NCI-H1417 (cell line): Measurements from ENCODE around the gene RARRES2.
"Not testable (repeated sequence)": the region's sequence is repeated elsewhere in the genome, so short reads cannot be mapped to it uniquely, and the experiment has no call there.

Experiments used
- DNase-seq, 3 experiments: peaks; one replicate each; lab custom pipeline; 2025; lab: John Stamatoyannopoulos, UW

Gene RARRES2

DNA sequence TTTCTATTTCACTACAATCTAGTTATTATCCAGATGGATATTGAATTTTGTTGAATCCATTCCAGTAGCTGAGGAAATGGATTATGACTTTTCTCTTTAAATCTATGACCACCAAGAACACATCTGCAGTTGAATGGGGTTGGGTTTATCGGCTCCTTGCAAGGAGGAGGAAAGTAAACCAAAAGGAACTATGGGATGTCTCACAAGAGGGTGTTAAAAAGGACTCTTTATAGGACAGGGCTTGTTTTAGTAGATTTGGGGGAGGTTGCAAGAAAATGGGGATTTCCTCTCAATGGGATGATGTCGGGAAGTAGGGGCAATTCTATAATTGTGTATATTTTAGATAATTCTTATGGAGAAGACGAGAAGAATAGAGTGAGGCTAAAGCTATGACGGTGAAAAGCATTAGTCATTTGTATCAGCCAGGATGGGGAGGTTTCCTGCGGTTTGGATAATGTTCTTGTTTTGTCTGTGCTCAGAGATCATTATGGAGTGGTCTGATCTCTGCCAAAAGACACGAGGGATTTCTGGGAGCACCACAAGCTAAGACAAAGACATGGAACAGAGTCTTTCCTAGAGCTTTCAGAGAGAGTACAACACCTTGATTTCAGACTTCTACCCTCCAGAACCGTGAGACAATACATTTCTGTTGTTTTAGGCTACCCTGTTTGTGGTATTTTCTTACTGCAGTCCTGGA, 23.5 kb downstream of the RARRES2 start:
- no peak for DNase-seq

DNA sequence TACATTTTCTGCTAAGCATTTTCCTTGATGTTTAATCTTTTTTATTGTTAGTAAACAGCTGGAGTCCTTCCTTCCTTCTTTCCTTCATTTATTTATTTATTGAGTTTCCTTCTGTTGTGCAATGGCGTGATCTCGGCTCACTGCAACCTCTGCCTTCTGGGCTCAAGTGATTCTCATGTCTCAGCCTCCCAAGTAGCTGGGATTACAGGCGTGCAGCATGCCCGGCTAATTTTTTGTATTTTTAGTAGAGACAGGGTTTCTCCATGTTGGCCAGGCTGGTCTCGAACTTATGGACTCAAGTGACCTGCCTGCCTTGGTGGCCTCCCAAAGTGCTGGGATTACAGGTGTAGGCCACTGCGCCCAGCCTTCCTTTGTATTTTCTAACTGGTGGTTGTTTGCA, 24.4 kb downstream of the RARRES2 start:
- DNase-seq: not testable (repeated sequence)

DNA sequence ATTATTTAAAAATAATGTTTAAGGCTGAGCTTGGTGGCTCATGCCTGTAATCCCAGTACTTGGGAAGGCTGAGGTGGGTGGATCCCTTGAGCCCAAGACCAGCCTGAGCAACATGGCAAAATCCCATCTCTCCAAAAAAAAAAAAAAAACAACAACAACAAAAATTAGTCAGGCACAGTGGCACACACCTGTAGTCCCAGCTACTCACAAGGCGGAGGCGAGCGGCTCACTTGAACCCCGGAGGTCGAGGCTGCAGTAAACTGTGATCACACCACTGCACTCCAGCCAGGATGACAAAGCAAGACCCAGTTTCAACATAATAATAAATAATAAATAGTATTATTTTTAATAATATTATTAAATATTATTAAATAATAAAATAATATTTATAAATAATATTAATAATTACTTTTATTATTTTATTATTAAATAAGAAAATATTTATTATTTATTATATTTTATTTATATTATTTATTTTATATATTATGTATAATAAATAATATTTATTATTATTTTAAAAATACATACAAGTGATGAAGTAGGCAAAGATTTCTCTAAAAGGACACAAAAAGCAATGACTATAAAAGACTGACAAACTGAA, 26.7 kb downstream of the RARRES2 start:
- DNase-seq: no peak

DNA sequence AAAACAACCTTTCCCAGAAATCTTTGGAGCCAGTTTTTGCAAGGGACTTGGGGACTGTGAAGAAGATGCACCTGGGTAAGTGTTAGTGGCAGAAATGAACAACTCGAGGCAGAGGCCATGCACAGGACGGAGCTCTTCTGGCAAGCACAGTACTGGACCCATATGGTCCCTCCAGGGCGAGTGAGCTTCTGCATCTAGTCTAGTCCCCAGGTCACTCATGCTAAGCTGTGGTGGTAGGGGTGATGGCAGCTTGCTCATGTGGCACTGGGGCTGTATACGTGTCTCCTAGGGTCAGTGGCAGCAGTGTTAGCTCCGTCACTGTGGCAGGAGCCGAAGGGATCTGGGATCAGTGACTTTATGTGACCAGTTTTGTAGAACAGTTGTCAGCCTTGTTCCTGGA, 27.6 kb downstream of the RARRES2 start:
- no peak for DNase-seq

DNA sequence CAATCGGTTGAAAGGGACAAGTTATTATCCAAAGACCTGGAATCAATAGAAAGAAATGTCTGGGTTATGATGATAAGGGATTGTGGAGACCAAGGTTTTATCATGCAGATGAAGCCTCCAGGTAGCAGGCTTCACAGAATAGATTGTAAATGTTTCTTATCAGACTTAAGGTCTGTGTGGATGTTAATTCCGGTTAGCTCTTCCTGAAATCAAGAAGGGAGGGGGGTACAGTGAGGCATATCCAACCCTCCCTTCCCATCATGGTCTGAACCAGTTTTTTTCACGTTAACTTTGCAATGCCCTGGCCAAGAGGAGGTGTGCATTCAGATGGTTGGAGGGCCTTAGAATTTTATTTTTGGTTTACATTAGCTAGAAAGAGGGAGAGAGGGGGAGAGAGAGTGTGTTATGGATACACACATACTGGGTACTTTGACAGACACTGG, 28.0 kb downstream of the RARRES2 start:
- no peak for DNase-seq

DNA sequence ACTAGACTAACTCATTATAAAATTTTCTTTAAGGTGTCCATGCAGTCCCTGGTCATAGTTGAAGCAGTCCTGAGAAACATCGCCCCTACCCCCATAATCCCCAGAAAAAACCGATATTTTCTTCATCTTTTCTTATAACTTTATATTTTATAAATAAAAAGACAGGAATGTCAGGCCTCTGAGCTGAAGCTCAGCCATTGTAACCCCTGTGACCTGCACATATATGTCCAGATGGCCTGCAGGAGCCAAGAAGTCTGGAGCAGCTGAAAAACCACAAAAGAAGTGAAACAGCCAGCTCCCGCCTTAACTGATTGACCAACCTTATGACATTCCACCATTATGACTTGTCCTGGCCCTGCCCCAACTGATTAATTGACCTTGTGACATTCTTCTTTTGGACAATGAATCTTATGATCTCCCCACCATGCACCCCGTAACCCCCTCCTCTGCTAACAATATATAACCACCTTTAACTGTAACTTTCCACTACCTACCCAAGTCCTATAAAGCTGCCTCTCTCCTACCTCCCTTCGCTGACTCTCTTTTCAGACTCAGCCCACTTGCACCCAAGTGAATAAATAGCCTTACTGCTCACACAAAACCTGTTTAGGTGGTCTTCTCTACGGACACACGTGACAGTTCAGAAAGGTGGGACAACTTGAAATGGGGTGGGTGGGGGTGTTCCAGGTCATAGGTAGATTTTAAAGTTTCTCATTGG, 28.6 kb downstream of the RARRES2 start:
- DNase-seq: not testable (repeated sequence)

DNA sequence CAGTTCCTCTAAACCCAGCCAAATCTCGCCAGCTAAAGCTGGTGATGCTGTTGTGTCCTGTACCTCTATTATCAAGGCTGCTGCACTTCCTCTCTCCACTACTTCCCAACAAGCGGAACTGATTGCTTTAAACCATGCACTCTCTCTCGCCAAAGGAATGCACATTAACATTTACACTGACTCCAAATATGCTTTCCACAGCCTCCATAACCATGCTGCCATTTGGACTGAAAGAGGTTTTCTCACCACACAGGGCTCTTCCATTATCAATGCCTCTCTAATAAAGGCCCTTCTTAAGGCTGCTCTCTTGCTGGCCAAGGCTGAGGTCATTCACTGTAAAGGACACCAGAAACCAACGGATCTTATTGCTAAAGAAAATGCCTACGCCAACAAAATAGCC, 29.7 kb downstream of the RARRES2 start:
- no peak for DNase-seq

DNA sequence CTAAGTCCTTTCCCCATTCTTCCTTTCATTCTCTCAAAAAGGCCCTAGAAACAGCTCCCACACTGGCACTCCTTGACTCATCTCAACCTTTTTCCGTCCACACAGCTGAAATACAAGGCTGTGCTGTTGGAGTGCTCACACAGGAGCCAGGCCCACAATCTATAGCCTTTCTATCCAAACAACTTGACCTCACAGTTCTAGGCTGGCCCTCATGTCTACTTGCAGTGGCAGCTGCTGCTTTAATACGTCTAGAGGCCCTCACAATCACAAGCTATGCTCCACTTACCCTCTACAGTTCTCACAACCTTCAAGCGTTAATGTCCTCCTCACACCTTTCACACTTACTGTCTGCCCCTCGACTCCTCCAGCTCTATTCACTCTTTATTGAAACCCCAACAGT, 30.3 kb downstream of the RARRES2 start:
- no peak for DNase-seq

DNA sequence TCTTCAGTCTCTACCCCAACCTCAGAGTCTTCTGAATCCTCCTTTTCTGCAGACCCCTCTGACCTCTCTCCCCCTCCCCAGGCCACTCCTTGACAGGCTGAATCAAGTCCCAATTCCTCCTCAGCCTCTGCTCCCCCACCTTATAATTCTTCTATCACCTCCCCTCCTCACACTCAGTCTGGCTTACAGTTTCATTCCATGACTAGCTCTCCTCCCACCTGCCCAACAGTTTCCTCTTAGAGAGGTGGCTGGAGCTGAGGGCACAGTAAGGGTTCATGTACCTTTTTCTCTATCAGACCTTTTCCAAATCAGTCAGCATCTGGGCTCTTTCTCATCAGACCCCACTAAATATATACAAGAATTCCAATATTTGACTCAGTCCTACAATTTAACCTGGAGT, 32.9 kb downstream of the RARRES2 start:
- DNase-seq: no peak

DNA sequence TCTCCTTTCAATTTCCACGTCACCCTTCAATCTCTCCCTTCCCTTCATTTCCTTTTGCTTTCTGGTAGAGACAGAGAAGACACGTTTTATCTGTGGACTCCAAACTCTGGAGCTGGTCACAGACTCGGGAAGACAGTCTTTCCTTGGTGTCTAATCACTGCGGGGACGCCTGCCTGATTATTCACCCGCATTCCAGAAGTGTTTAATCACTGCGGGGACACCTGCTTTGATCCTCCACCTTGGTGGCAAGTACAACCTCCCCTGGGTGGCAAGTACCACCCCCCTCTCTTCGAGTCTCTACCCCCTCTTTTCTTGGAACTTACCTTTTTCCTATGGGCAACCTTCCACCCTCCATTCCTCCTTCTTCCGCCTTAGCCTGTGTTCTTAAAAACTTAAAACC, 33.5 kb downstream of the RARRES2 start:
- no peak for DNase-seq

DNA sequence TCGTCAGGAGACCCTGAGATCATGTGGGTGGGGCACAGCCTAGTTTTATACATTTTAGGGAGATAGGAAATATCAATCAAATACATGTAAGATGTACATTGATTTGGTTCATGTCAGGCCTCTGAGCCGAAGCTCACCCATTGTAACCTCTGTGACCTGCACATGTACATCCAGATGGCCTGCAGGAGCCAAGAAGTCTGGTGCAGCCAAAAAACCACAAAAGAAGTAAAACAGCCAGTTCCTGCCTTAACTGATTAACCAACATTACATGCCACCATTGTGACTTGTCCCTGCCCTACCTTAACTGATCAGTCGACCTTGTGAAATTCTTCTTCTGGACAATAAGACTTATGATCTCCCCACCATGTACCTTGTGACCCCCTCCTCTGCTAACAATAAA, 34.3 kb downstream of the RARRES2 start:
- DNase-seq: no peak

DNA sequence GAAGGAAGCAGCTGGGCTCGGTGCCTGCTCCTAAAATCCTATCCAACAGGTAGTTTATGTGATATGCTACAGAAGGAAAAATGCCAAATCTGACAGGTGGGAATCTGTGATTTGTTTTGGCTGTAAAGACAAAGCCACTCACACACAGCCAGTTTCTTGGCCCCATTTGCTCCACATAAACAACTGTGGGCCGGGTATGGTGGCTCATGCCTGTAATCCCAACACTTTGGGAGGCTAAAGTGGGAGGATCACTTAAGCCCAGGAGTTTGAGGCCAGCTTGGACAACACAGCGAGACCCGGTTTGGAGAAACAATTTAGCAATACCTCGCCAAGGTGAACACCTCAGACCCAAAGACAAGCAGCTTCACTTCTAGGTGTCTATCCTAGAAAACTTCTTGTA, 35.1 kb downstream of the RARRES2 start:
- not testable (repeated sequence) for DNase-seq

DNA sequence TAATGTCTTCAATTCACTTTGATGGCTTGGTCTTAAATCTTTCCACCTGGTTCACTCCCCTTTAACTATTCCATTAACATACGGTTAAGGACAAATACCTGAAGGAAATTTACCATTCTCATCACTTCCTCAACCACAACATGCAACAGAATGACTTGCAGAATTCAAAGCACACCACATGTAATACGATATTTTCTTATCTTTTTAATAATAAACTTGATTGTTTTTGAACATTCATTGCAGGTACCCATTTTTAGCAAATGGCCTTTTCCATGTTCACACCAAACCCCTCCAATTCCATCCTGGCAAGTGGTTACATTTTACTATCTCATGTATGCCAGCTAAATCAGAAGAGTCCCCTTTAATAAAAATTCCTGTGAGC, 35.5 kb downstream of the RARRES2 start:
- DNase-seq: not testable (repeated sequence)

DNA sequence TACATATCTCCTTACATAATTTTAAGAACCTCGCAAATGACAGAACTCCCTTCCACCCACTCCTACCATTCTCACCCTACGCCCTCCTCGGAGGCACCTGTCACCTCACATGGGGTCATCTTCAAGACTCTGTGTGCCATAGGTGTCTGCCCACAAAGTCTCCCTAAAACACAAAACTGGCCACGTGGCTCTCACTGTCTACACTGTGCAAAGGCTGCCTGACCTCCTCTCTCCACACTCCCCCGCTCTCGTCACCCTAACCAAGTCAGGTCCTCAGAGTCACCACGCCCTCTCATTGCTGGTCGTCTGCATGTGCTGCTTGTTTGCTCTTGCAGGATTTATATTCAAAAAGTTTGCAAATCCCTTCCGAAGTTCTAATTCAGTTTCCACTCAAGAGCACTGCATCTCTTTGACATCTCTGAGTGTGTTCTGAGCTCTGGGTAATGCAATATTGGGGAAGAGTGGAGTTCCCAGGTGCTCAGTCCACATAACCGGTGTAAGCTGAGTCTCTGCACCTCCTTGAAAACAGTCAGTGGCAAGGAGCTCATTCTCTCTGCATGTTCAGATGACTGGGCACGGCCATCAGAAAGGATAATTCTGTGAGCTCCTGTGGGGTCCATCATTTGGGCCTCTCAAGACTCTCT, 36.0 kb downstream of the RARRES2 start:
- not testable (repeated sequence) for DNase-seq

DNA sequence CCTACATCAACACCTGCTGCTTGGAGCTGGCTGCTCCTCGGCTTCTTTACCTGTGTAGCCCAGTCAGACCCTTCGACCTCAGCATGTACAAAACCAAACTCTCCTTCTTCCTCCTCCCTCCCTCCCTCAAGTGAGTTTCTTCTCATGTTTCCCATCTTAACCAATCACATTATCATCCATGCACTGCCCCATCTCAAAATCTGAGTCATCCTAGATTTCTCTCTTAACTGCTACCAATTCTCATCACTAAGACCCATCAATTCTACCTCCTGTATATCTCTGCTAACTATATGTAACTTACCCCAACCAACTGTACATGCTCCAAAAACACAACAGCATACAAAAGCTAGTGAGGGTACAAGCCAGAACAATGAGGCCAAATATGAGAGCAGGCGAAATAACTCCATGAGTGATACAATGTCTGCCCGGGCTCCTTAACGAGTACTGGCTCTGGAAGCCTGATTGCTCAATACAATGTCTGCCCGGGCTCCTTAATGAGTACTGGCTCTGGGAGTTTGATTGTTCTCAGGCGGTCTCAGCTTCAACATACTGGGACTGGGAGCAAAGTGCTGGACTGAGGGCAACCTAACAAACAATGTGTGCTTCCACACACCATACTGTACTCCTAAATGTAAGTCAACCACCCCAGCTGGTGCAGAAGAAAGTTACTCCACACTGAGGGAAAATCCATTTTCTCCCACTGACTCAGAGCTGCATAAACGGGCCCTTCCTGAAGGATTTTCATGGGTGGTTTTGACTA, 36.8 kb downstream of the RARRES2 start:
- DNase-seq: not testable (repeated sequence)

DNA sequence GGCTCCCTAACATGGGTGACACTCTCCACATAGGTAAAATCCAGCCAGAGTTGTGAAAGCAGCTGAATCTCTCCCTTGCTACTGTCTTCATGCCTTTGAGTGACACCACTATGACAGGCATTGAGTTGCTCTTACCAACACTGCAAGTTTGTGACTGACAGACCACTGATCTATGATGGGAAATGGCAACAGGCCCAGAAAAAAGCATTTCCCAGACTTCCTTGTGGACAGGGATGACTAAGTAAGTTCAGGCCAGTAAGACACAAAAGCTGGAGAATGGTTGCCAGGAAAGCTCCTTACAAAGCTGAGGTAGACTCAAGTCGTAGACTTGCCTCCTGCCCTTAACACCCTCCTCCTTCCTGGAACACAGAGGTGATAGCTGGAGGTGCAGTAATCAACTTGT, 38.5 kb downstream of the RARRES2 start:
- not testable (repeated sequence) for DNase-seq

DNA sequence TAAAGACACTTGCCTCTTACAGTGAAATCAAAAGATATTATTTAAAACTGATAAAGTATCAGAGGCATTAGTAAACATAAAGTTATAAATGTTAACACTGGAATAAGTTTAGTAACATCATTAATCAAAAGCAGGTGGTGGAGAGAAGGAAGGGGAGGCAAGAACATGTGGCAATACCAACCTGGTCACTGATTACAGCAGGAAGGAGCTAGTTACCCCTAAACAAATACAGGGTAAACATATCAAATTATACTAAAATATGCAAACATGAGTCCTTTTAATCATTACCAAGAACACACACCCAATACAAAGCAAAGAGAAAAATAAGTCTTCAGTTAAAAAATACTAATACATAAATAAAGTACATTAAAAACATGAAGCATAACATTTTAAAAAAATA, 43.5 kb downstream of the RARRES2 start:
- not testable (repeated sequence) for DNase-seq

DNA sequence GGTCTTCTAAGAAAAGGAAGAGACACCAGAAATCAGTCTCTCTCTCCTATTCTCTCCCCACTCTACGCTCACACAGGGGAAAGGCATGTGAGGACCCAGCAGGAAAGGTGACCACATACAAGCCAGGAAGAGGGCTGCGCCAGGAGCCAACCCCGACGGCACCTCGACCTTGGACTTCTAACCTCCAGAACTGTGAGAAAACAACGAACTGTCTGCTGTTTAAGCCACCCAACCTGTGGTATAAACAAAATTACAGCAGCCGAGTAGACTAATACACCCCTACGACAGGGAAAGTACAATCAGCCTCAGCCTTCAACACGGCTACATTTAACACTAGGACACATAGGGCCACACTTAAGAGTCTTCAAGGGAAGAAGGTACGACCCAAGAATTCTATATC, 44.6 kb downstream of the RARRES2 start:
- DNase-seq: not testable (repeated sequence)

DNA sequence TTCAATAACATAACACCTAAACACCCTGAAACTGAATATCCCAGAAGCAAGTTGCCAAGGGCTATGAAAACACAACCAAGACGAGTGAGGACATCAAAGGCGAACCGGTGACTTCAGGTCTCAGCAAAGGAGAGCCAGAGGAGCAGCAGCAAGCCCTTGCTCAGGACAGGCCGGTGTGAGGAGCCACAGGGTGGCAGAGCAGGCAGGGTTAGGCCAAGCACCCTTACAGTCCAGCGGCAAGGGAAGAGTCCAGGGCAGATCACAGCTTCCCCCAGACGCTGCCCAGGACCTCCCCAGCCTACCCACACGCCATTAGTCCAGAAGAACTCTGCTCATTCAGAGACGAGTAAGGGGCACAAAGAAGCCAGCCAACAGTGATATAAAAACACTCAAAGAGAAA, 45.8 kb downstream of the RARRES2 start:
- not testable (repeated sequence) for DNase-seq

DNA sequence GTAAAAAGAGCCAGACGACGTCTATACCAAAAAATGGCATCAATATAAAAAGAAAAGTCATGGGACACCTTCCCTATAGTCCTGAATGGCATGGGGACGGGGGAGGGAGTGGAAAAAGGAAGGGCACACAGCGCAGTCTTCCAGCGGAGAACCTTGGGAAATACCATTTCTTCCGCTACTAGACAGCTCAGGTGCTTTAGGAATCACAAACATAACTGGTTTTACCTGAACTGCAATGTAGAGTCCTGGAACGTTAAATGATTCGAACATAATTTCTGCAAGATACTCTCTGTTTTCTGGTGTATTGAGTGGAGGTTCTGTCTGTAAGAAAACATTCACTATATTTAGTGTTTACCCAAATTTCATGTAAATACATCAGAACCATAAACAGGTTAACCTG, 46.4 kb downstream of the RARRES2 start:
- not testable (repeated sequence) for DNase-seq

DNA sequence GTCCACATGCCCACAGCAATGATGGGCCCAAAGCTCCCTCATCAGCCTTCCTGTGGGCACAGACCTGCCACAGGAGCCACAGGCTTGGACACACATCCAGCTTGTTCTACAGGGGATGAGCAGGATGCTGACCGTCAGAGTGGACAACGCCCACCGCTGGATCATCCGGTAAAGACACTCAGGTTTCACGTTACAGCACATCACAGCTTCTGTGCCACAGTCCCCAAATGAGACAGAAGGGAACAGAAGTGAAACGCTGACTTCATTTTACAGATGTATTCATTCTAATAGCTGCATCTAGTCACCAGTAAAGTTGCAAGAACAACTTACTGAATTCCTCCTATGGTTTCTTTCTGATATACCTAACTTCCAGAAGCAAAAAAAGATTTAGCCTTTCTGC, 51.1 kb downstream of the RARRES2 start:
- not testable (repeated sequence) for DNase-seq

DNA sequence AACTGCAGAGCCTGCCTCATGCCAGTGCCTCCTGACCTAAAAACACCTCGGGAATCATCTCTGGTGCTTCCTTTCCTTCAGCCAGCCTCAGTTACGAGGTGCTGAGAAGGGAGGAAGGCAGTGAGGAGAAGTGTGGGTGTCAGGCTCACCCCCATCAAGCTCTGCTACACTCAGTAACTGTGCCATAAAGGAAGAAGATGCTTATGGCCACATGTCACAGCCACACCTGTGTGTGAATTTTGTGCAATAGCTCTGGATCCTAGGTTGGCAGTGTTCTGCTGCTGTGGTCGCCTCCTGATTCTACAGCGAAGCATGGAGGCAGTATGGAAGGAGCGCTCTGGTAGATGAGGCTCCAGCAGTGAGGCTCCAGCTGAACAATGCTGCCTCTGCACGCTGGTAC, 52.6 kb downstream of the RARRES2 start:
- DNase-seq: not testable (repeated sequence)
